Testis (tissue), 3 donors: ENCODE data around the gene SEC22C. TPM values are rescaled to one million over a fixed set of nuclear protein-coding genes. Genes with fewer than 3 reads are reported as not detected.

ENCODE experiments used
- DNase-seq: peaks from one replicate; pipeline ENCODE4 v3.0.0-alpha.2; 2019
- H3K27ac ChIP-seq, 2 donors: fragments of 200-600 bp; sonication (generic); one replicate each; pipeline ENCODE4 v1.5.1; 2019
- H3K27me3 ChIP-seq: fragments of 200-600 bp; sonication (generic); one replicate; pipeline ENCODE4 v1.5.1; 2019
- H3K36me3 ChIP-seq: fragments of 200-600 bp; sonication (generic); one replicate; pipeline ENCODE4 v1.5.1; 2017; ENCODE audit warnings: low read depth; ENCODE audit errors: missing control alignments
- H3K4me1 ChIP-seq: fragments of 200-600 bp; sonication (generic); one replicate; pipeline ENCODE4 v1.5.1; 2019
- H3K4me3 ChIP-seq, 2 donors: fragments of 200-600 bp; sonication (generic); one replicate each; pipeline ENCODE4 v1.5.1; 2017 to 2019
- H3K9me3 ChIP-seq: fragments of 200-600 bp; sonication (generic); one replicate; pipeline ENCODE4 v1.5.1; 2017
- POLR2A ChIP-seq: fragments of 450-650 bp; IDR thresholded peaks from one replicate; pipeline ENCODE4 v1.6.1; 2017; ENCODE audit warnings: antibody characterized with exemption, mild to moderate bottlenecking, moderate library complexity
- WGBS, 2 donors: methylation state at CpG; one replicate each; pipeline ENCODE4 v1.1.5; 2018; 5-methylcytosine and 5-hydroxymethylcytosine counted together
- intact Hi-C: fragments of 100-400 bp; cut with DNase I; formaldehyde crosslinking; loops from one replicate; pipeline ENCODE4 v1.15.1; 2023; ENCODE audit warnings: low total_unique reads
- polyA plus RNA-seq: library from polyadenylated mRNA; stranded (reverse); fragments of 350-450 nt; fragmentation: Illumina TruSeq; extraction: RNeasy Lipid Tissue Mini Kit (QIAGEN cat#74804); gene quantifications from one replicate; pipeline ENCODE4 v1.2.3, GENCODE V29; 2014; ENCODE audit warnings: low read depth, low replicate concordance; ENCODE audit not compliant: insufficient read depth
- total RNA-seq, 2 donors: library from RNA; depleted of rRNA; stranded (reverse); fragments of >200 nt; gene quantifications; one replicate each; pipeline ENCODE4 v1.2.3, GENCODE V29; 2016
- TF ChIP-seq, protein P1 (sequence below), 3 experiments: fragments of 450-650 bp in 2 of 3; fragments of 200-600 bp in 1 of 3; sonication (generic) in 1 of 3; IDR thresholded peaks; one replicate each; pipeline ENCODE4 v1.5.1; 2016 to 2019; ENCODE audit warnings: antibody characterized with exemption in 3 of 3, mild to moderate bottlenecking in 2 of 3, moderate library complexity in 1 of 3

The SEC22C gene
- total and polyA plus RNA-seq, 3 donors from 2014 or later, result 61.0 to 86.3 (median 66.0) TPM

DNA sequence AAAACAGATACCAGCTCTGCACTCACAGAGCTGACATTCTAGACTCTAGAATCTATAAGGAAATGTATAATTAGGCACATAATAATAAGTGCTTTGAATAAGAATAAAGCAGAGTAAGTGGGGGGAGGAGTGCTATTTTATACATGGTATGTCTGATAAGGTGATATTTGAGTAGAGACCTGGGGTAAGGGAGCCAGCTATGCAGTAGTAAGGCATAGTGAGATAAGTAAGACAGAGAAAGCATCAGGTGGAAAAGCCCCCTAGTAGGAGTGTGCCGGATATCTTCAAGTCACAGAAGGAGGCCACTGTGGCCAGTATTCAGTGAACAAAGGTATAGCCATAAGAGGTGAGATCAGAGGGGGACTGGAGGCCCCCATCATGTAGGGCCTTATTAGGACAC lies 11.9 kb upstream of the SEC22C start:
- no peaks in the 10 kb centered on the region for H3K36me3 ChIP-seq
- no peak for DNase-seq
- no peak overlapping the region for H3K4me3 ChIP-seq
- H3K4me1 ChIP-seq, result no peaks in the 10 kb centered on the region
- H3K27me3 ChIP-seq, result no peaks in the 10 kb centered on the region
- 100% methylated on average over 1 of the region's 1 CpG for WGBS, 2 donors
- TF ChIP-seq POLR2A, result no peak
- TF ChIP-seq, protein P1, sequence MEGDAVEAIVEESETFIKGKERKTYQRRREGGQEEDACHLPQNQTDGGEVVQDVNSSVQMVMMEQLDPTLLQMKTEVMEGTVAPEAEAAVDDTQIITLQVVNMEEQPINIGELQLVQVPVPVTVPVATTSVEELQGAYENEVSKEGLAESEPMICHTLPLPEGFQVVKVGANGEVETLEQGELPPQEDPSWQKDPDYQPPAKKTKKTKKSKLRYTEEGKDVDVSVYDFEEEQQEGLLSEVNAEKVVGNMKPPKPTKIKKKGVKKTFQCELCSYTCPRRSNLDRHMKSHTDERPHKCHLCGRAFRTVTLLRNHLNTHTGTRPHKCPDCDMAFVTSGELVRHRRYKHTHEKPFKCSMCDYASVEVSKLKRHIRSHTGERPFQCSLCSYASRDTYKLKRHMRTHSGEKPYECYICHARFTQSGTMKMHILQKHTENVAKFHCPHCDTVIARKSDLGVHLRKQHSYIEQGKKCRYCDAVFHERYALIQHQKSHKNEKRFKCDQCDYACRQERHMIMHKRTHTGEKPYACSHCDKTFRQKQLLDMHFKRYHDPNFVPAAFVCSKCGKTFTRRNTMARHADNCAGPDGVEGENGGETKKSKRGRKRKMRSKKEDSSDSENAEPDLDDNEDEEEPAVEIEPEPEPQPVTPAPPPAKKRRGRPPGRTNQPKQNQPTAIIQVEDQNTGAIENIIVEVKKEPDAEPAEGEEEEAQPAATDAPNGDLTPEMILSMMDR (IDR thresholded peaks at IDR 0.05), result no peak
- intact Hi-C loops, result loop anchor here (10.0 kb wide), 1 partner anchor 61 kb away; the partner anchor contains the start of gene ZBTB47
- no peak overlapping the region for H3K27ac ChIP-seq
- no peaks in the 10 kb centered on the region for H3K9me3 ChIP-seq

DNA sequence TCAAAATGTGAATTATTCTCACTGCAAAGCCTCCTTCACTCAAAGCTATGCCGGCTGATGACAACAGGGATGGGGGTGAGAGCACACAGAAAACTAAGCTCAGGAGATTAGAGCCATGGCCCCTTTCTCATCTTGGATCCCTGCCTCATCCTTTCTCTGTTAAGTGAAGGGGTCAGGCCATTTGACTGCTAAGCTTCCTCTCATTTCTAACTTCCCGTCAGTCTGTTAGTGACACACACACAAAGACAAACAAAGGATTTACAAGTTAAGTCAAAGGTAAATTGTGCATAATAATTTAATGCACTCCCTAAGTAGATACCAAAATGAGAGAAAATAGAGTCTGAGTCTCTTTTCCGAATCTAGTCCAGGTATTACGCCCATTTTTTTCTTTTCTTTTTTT lies 10.0 kb upstream of the SEC22C start:
- H3K36me3 ChIP-seq, result no peaks in the 10 kb centered on the region
- H3K27ac ChIP-seq, result no peak overlapping the region
- WGBS, 2 donors, result 61 to 66% methylated on average over 4 of the region's 4 CpGs
- TF ChIP-seq POLR2A, result no peak
- TF ChIP-seq, protein P1 (IDR thresholded peaks at IDR 0.05), result no peak
- DNase-seq, result no peak
- no peaks in the 10 kb centered on the region for H3K9me3 ChIP-seq
- H3K4me1 ChIP-seq, result no peaks in the 10 kb centered on the region
- H3K4me3 ChIP-seq, result no peak overlapping the region
- intact Hi-C loops, result loop anchor here (10.0 kb wide), 1 partner anchor 63 kb away; the partner anchor contains the start of gene ZBTB47
- no peaks in the 10 kb centered on the region for H3K27me3 ChIP-seq

DNA sequence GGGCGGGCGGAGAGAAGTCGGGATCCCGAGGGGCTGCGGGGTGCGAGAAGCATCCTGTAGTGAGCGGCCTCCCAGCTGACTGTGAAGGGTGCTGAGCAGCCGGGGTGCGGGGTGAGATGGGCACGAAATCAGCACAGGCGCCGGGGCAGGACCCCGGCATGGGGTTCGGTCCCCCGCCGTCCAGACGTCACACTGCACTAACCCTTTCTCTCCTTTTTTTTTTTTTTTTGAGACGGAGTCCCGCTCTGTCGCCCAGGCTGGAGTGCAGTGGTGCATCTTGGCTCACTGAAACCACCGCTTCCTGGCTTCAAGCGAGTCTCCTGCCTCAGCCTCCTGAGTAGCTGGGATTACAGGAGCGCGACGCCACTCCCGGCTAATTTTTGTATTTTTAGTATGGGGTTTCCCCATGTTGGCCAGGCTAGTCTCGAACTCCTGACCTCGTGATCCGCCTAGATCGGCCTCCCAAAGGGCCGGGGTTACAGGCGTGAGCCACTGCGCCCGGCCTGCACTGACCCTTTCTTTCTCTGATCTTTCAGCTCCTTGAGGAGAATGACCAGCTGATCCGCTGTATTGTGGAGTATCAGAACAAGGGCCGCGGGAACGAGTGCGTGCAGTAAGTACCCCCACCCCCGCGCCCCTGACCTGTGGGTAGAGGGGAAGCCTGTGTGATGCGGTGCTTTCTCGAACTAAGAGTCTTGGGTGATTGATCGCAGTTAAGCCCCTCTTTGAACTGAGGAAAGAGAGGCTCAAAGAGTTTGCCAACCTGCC lies 9.4 kb upstream of the SEC22C start:
- Histone ChIP-seq H3K4me3 (peak overlapping the region; percentile 70 to 83), H3K9me3 (no peaks in the 10 kb centered on the region), H3K4me1 (no peaks in the 10 kb centered on the region), H3K27ac (peak overlapping the region; percentile 88 to 90), H3K36me3 (no peaks in the 10 kb centered on the region), H3K27me3 (no peaks in the 10 kb centered on the region)
- no peak for TF ChIP-seq POLR2A
- TF ChIP-seq, protein P1 (IDR thresholded peaks at IDR 0.05), result no peak
- WGBS, 2 donors, result 5% methylated on average over 13 to 44 of the region's 44 CpGs
- intact Hi-C loops, result loop anchor here (10.0 kb wide), 1 partner anchor 64 kb away; the partner anchor contains the start of gene ZBTB47
- DNase-seq, result no peak

DNA sequence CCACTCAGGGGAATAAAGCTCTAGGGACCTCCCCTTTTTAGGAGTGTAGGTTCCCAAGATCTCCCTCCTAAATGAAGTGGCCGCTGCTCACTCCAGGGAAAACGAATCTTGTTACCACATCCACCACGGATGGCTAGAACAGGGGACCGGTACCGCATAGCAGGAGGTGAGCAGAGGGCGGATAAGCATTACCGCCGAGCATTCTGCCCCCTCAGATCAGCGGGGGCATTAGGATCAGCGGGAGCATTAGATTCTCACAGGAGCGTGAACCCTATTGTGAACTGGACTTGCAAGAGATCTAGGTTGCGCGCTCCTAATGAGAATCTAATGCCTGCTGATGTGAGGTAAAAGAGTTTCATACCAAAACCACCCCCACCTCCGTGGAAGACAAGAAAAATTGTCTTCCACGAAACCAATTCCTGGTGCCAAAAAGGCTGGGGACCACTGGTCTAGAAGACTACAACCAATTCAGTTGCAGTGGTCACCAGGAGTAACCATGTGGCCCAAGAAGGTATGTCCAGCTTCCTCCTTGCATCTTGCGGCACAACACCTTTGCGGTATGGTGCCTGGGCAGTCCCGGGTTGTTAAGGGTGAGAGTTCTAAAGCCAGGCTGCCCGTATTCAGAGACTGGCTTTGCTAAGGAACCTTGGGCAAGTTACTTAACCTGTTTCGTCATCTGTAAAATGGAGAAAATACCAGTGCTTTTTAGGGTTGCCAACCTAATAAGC lies 7.8 kb upstream of the SEC22C start:
- DNase-seq, result no peak
- WGBS, 2 donors, result 54 to 70% methylated on average over 20 of the region's 20 CpGs

More for the DNA sequence above, 7.8 kb upstream of the SEC22C start:
- no peaks in the 10 kb centered on the region for H3K36me3 ChIP-seq
- H3K27me3 ChIP-seq, result no peaks in the 10 kb centered on the region
- TF ChIP-seq, protein P1 (IDR thresholded peaks at IDR 0.05), result no peak
- no peak for TF ChIP-seq POLR2A
- H3K27ac ChIP-seq, result peak overlapping the region in 1 of 2 donors; percentile 90
- intact Hi-C loops, result loop anchor here (10.0 kb wide), 1 partner anchor 65 kb away; the partner anchor contains the start of gene ZBTB47
- H3K4me1 ChIP-seq, result no peaks in the 10 kb centered on the region
- no peaks in the 10 kb centered on the region for H3K9me3 ChIP-seq
- H3K4me3 ChIP-seq, result peak overlapping the region; percentile 70 to 83
